Eye (tissue), 1 donor: ENCODE data around the gene ARID1B.

Experiments
- DNase-seq: peaks from one replicate; pipeline ENCODE4 v3.0.0-alpha.2; 2015

ARID1B gene

GRCh38 chr6:156828280-156828703 is 51.1 kb downstream of the ARID1B start:
- no peak for DNase-seq

GRCh38 chr6:156830126-156830525 is 52.9 kb downstream of the ARID1B start:
- DNase-seq, result no peak

- DNase-seq, result peak; percentile 48
These were observed 55.1 kb downstream of the ARID1B start for GRCh38 chr6:156832231-156832647.

DNA sequence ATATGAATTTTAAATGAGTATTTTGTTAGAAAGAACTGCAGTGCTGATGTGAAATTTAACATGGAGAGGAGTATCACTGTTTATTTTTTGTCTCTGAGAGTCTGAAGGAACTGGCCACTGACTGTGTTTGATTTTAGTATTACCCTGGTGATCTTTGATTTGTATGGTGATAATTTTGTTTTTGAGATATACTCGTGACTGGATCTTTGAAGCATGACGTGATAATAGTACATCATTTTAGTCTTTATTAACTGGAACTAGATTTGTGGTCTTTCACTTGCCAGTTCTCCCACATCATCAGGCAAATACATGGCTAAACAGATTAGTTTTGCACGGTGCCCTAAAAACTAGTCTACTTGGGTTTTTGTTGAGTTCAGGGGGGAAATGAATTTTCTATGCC is 55.5 kb downstream of the ARID1B start:
- no peak for DNase-seq

DNA sequence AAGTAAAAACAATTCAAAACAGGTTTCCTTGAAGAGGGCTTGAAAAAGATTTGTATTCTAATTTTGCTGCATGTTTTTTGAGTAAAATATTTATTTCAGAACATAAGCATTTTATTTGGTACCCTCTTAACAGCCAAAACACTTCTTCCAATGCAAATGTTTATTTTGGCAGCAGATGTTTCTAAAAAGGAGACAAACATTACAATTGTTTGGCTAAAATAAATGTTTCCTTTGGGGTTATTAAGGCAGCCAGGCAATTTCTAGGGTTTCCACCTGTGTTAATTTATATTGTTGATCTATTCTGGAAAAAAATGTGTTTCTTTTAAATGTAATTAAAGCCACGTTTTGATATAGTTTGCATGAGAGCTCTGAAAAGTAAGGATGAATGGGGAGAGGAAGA is 56.6 kb downstream of the ARID1B start:
- DNase-seq, result no peak

GRCh38 chr6:156839129-156839528 is 62.0 kb downstream of the ARID1B start:
- DNase-seq, result no peak

GRCh38 chr6:156839591-156840001 is 62.4 kb downstream of the ARID1B start:
- peak; percentile 35 for DNase-seq

GRCh38 chr6:156840136-156840535 is 63.0 kb downstream of the ARID1B start:
- DNase-seq, result peak; percentile 23

- DNase-seq, result no peak
These were observed 63.4 kb downstream of the ARID1B start for GRCh38 chr6:156840606-156841005.

GRCh38 chr6:156841508-156841907 is 64.3 kb downstream of the ARID1B start:
- no peak for DNase-seq

GRCh38 chr6:156842598-156843250 is 65.5 kb downstream of the ARID1B start:
- DNase-seq, result no peak

DNA sequence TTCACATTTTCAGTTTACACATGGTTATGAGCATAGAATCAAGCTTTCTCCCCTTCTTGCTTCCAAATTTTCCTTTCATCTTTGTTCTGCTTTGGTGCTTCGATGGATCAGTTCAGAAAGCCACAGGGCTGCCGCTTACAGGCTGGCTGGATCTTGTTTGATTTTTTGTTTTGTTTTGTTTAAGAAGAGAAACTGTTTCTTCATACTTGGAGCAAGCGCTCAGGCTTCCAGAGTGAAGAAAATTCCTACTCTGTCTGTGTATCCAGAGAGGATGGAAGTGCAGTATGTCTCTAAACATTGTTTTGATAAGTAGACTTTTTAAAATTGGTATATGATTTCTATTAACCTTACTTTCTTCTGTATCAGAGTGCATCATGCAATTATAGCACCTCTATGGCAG is 66.9 kb downstream of the ARID1B start:
- DNase-seq, result no peak

DNA sequence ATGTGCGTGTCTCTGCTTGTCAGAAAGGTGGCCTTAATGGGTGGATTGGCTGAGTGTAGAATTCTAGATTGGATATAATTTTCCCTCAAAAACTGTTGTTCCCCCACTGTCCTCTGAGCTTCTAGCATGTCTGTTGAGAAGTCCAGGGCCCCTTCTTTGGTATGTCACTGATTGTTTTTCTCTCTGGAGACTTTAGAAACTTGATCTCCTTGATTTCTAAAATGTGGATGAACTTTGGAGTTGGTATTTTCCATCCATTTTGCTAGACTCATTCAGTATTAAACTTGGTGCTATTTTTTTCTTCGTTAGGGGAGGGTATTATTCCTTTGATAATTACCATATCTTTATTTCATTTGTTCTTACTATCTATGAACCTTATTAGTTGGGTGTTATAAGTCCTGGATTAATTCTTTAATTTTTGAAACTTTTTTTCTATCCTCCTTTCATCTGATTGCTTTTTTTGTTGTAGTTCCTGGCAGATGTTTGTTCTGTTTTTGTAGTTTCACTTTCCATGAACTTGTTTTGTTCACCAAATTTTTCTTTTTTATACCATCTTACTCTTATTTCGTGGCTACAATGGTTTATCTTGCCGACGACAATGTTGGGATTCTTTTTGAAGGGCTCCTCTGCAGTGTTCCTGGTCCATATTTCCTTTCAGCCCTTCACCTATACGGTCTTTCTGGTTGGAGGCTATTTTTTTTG is 68.4 kb downstream of the ARID1B start:
- no peak for DNase-seq

- no peak for DNase-seq
These were observed 69.8 kb downstream of the ARID1B start for GRCh38 chr6:156846845-156847599.

- DNase-seq, result peak; percentile 26
These were observed 70.9 kb downstream of the ARID1B start for GRCh38 chr6:156848123-156848522.

DNA sequence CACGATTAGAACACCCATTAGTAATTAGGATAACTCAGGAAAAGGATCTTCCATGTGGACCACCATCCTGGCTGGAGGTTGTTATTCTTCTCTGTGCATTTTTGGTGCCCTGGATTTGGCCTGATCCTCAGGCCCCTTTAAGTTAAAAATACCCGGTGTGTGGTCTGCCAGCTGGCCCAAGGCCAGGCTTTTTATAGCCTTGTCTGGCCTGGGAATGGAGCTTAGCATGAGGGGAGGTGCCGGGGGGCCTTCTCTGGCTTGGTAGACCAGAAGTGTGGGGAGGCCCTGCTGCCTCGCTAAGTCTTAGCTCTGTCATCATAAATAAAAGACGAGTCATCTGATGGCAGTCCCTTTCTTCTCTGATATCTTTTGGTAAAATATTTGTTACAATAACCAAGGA is 71.4 kb downstream of the ARID1B start:
- peak; percentile 84 for DNase-seq

GRCh38 chr6:156849806-156850205 is 72.6 kb downstream of the ARID1B start:
- DNase-seq, result no peak

DNA sequence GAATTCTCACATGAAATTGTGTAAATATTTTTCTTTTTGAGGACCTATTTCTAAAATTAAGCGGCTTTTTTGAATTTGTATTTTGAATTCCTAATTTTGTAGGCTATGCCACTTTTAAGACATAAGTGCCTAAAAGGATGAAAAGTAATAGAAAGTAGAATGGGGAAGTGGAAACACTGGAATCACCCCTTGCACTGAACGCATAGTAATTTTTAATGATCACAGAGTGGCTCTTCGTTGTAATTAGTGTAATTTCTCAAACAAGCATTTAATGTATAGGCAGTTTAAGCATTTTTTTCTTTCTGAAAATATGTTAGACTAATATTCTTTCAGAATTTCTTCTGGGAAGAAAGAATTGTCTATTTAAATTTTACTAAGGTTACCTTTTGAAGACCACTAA is 73.2 kb downstream of the ARID1B start:
- DNase-seq, result no peak

GRCh38 chr6:156851454-156851921 is 74.3 kb downstream of the ARID1B start:
- peak; percentile 43 for DNase-seq

- no peak for DNase-seq
These were observed 75.1 kb downstream of the ARID1B start for GRCh38 chr6:156852147-156852857.

DNA sequence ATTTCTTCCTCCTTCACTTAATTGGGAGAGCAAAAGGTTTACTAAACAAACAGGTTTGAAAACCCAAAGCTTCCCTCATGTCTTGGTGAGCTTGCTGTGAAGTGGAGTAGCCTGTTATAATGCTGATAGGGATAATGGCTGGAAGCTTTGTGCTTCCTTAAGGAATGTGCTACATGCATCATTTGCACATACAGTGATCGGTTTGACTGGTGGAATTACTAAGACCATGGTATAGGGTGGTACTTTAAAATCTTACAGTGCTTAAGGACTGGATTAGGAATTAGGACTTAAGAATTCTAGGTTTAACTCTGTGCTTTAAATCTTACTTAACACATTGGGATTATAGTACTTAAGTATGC is 75.7 kb downstream of the ARID1B start:
- peak; percentile 51 for DNase-seq

DNA sequence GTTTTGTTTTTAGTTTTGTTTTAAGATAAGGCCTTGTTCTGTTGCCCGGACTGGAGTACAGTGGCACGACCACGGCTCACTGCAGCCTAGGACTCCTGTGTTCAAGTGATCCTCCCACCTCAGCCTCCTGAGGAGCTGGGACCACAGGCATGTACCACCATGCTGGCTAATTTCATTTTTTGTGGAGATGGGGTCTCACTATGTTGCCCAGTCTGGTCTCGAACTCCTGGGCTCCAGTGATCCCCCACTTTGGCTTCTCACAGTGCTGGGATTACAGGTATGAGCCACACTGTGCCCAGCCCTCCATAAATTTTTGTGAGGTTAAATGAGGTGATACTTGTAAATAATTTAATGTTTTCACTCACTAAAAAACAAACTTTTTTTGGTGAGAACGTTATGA is 76.6 kb downstream of the ARID1B start:
- DNase-seq, result no peak
